Fibroblast of mammary gland (primary cell): ENCODE data around the gene MYB.

Source experiments
- DNase-seq: peaks from one replicate; pipeline ENCODE4 v3.0.0-alpha.2; 2010; ENCODE audit warnings: low read depth
- H3K4me3 ChIP-seq: 2 replicates; pipeline ENCODE4 v1.5.1; 2011; ENCODE audit warnings: low read depth, mild to moderate bottlenecking, low read length, moderate library complexity; ENCODE audit not compliant: control insufficient read depth
- TF ChIP-seq, protein P1 (sequence below): conservative IDR thresholded peaks from 2 replicates; pipeline ENCODE4 v1.5.1; 2011; ENCODE audit warnings: low read depth, low read length, inconsistent platforms; ENCODE audit not compliant: control insufficient read depth, insufficient read depth

The MYB gene

DNA sequence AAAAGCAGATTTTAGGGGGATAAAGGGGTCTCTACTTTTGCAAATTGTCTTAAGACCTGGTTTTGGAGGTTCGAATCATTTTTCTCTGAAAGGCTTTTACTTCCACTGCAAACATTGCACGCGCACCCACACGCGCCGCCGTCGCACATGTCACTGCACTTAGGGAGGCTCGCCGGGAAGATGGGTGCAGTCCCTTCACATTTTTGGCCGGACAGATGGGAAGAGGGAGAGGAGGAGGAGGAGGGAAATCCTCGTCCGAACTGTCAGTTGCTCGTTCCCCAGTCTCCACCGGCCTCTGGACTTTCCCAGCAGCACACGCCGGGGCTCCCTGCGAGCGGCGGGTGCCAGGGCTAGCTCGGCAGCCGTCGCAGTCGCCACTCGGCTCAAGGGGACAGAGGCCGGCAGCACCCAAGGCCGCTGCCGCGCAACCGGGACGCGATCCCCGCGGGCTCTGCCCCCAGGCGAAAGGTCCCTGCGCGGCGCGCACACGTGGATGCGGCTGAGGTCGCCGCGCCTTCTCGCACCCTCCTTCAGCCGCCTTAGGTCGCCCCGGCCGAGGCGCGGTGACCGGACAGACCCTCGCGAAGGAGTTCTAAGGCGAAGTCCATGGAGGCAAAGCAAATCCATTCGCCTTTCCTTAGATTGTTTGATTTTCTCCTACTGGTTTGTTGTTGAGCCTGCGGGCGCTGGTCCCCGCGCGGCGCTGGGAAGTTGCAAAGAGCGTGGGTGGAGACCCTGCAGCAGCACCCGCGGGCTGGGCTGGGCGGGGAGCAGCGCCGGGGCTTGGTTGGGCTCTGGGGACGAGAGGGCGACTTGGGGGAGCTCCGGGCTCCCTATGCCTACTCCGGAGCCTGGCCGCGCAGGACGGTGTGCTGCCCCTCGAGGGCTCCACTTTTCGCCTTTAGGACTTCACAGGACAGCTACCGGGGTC, 1.2 kb downstream of the MYB start:
- no peak for DNase-seq
- peak overlapping the region; percentile 47 for H3K4me3 ChIP-seq
- TF ChIP-seq, protein P1, sequence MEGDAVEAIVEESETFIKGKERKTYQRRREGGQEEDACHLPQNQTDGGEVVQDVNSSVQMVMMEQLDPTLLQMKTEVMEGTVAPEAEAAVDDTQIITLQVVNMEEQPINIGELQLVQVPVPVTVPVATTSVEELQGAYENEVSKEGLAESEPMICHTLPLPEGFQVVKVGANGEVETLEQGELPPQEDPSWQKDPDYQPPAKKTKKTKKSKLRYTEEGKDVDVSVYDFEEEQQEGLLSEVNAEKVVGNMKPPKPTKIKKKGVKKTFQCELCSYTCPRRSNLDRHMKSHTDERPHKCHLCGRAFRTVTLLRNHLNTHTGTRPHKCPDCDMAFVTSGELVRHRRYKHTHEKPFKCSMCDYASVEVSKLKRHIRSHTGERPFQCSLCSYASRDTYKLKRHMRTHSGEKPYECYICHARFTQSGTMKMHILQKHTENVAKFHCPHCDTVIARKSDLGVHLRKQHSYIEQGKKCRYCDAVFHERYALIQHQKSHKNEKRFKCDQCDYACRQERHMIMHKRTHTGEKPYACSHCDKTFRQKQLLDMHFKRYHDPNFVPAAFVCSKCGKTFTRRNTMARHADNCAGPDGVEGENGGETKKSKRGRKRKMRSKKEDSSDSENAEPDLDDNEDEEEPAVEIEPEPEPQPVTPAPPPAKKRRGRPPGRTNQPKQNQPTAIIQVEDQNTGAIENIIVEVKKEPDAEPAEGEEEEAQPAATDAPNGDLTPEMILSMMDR, result no peak

DNA sequence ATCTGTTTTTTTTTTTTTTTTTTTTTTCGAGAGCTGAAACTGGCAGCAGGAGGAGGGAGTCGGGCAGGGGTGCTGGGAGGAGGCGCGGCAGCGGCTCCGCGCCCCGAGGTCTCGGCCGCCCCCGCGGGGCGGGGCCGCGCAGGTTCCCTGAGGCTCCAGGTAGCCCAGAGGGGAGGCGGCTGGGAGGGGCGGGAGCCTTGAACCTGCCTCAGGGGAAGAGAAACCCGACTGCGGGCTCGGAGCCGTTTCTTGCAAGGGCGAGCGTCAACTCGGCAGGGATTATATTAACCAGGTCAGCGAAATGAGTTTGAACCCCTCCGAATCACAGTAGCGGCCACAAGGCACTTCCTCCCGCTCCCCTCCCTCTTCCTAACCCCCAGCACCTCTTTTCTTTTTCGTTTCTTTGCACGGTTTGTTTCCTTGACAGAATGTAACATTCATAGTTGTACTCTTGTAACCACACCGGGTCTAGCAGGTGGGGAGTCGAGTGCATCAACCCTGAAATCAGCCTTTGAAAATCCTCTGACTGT, 2.0 kb downstream of the MYB start:
- peak overlapping the region; percentile 47 for H3K4me3 ChIP-seq
- TF ChIP-seq, protein P1, result no peak
- DNase-seq, result no peak

DNA sequence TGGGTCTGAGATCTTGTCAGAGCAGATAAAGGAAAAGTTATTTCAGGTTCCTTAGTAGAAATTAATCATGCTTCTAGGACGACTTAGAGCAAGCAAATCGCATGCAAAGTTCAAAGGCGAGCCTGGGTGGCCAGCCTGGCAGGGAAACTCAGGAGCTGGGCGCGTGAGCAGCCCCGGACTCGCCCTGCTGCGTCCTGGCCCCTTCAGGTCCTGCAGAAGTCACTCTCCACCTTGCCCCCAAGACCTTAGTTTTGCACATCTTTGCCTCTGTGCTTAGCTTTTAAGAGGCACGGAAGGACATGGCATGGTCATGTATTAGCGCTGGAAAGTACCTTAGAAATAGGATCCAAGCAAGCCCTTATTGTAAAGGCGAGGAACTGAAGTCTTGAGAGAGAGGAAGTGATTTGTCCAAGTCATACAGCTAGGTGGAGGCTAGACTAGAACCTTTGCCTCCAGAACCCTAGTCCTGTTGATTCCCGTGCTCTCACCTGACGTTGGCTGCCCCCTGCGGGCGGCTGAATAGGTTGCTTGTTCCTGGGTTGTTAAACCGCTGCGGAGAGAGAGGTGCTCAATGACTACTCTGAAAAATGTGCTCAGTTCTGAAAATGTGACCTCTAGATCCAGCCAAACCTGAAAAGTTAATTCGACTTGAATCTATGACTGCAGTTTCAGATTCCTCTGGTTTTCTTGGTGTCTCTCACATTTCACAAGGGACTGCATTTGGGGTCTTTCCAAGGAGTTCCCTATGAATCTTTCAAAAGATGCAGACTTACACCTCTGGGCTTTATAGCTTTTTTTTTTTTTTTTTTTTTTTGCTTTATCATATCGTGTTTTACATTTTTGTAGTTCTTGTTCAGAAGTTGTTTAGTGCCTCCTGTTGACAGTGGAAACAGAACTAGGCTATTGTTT, 2.7 kb downstream of the MYB start:
- DNase-seq, result peak; percentile 38
- TF ChIP-seq, protein P1, result peak; percentile 55
- no peak overlapping the region for H3K4me3 ChIP-seq

DNA sequence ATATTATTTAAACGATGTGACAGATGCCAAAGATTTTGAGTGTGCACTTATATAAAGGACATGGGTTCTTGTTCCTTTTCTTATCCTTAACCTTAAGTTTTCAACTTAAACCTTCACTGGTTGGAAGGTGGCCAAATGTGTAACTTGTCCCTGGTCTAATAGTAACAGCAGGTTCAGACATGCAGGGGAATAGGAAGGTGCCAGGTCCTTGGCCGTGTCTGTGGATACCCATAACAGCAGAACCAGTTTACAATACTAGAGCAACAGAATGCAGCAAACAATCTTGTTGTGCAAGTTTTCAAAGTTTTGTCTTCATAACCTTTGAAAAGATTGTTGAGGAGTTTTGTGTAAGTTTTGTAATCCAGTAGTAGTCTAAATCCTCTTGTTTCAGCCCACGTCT, 4.4 kb downstream of the MYB start:
- TF ChIP-seq, protein P1, result no peak
- H3K4me3 ChIP-seq, result no peak overlapping the region
- no peak for DNase-seq

DNA sequence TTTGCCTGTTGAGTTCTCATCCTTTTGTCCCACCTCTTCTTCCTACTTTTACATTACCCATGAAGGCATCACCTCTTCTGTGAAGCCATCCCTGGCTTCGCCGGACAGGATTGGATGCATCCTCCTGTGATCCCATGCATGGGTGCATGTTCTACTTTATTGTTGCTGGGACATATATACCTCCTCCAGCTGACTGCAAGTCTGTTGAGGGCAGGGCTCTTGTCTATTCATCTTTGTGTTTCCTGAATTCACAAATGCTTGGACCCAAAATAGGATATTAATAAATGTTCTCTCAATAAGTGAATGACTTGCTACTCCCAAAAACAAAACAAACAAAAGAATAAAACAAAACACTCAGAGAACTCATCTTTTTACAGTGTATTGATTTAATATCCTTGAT, 5.1 kb downstream of the MYB start:
- H3K4me3 ChIP-seq, result no peak overlapping the region
- TF ChIP-seq, protein P1, result no peak
- DNase-seq, result no peak

DNA sequence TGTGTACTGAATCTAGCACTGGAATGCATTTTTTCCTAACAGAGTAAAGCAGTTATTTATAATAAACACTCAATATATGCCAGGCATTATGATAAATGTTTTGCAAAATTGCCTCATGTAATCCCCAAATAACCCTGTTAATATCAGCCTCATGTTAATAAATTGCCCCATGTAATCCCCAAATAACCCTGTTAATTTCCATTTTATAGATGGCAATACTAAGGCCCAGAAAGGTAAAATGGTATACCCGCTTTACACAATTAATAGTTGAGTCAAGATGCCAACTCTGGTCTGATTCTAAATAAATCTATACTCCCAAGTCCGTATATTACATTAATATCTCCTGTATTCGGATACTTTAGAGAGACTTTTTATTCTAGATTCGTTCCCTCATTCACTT, 6.3 kb downstream of the MYB start:
- no peak for DNase-seq
- no peak overlapping the region for H3K4me3 ChIP-seq
- TF ChIP-seq, protein P1, result no peak
